OCI-LY1 (cell line): ENCODE results near the gene LRMDA.

Experiments
- H2AFZ ChIP-seq: fragments of 200-600 bp; sonication (generic), shearing (Covaris generic); 2 replicates; pipeline ENCODE4 v1.6.0; 2014; ENCODE audit warnings: antibody characterized with exemption, mild to moderate bottlenecking, low read length
- H3F3A ChIP-seq: fragments of 200-600 bp; sonication (generic), shearing (Covaris generic); 2 replicates; pipeline ENCODE4 v1.6.0; 2014; ENCODE audit warnings: mild to moderate bottlenecking, antibody characterized with exemption, low read length, moderate library complexity; ENCODE audit not compliant: insufficient read depth
- H3K27ac ChIP-seq: fragments of 200-600 bp; sonication (generic); 2 replicates; pipeline ENCODE4 v1.5.1; 2014; ENCODE audit warnings: low read length, mixed run types, mild to moderate bottlenecking, low read depth; ENCODE audit not compliant: poor library complexity, severe bottlenecking
- H3K27me3 ChIP-seq: fragments of 200-600 bp; sonication (generic); 2 replicates; pipeline ENCODE4 v1.6.0; 2014; ENCODE audit warnings: antibody characterized with exemption, mild to moderate bottlenecking, low read length, moderate library complexity; ENCODE audit not compliant: insufficient read depth
- H3K36me3 ChIP-seq: fragments of 200-600 bp; sonication (generic); 2 replicates; pipeline ENCODE4 v1.6.1; 2014; ENCODE audit warnings: mild to moderate bottlenecking, antibody characterized with exemption, low read length, moderate library complexity, mixed read lengths; ENCODE audit not compliant: insufficient read depth
- H3K4me1 ChIP-seq: fragments of 200-600 bp; sonication (generic); 2 replicates; pipeline ENCODE4 v1.5.1; 2014; ENCODE audit warnings: mild to moderate bottlenecking, low read length, moderate library complexity; ENCODE audit not compliant: insufficient read depth, severe bottlenecking
- H3K4me2 ChIP-seq: fragments of 200-600 bp; sonication (generic), shearing (Covaris generic); 2 replicates; pipeline ENCODE4 v1.6.1; 2014; ENCODE audit warnings: low read length
- H3K4me3 ChIP-seq: fragments of 200-600 bp; sonication (generic); 2 replicates; pipeline ENCODE4 v1.5.1; 2014; ENCODE audit warnings: low read length, low read depth, mild to moderate bottlenecking, mixed read lengths; ENCODE audit not compliant: poor library complexity, severe bottlenecking
- H3K79me2 ChIP-seq: fragments of 200-600 bp; shearing (Covaris generic); 2 replicates; pipeline ENCODE4 v1.6.1; 2016; ENCODE audit warnings: mixed run types, low read length, mixed read lengths; ENCODE audit not compliant: insufficient read depth
- H3K9ac ChIP-seq: fragments of 200-600 bp; sonication (generic), shearing (Covaris generic); 2 replicates; pipeline ENCODE4 v1.6.1; 2014; ENCODE audit warnings: mild to moderate bottlenecking, low read length, mixed read lengths
- H3K9me2 ChIP-seq: fragments of 200-600 bp; sonication (generic), shearing (Covaris generic); 2 replicates; pipeline ENCODE4 v1.6.1; 2014; ENCODE audit warnings: low read depth, mild to moderate bottlenecking, low read length, mixed read lengths
- H3K9me3 ChIP-seq: fragments of 200-600 bp; shearing (Covaris generic); 2 replicates; pipeline ENCODE4 v1.6.1; 2014; ENCODE audit warnings: low read length, mixed read lengths
- H4K20me1 ChIP-seq: fragments of 200-600 bp; sonication (generic), shearing (Covaris generic); 2 replicates; pipeline ENCODE4 v1.6.0; 2016; ENCODE audit warnings: mild to moderate bottlenecking, low read length; ENCODE audit not compliant: insufficient read depth
- EZH2 ChIP-seq: fragments of 200-600 bp; sonication (generic), shearing (Covaris generic); IDR thresholded peaks from 2 replicates; pipeline ENCODE4 v1.8.0; 2017; ENCODE audit warnings: borderline replicate concordance, mixed run types, mild to moderate bottlenecking, antibody characterized with exemption, low read length, moderate library complexity, mixed read lengths
- TF ChIP-seq, protein P1 (sequence below): fragments of 200-600 bp; sonication (generic), shearing (Covaris generic); IDR thresholded peaks from 2 replicates; pipeline ENCODE4 v1.5.1; 2017; ENCODE audit warnings: mild to moderate bottlenecking, antibody characterized with exemption, low read length, moderate library complexity, mixed read lengths

The LRMDA gene

DNA sequence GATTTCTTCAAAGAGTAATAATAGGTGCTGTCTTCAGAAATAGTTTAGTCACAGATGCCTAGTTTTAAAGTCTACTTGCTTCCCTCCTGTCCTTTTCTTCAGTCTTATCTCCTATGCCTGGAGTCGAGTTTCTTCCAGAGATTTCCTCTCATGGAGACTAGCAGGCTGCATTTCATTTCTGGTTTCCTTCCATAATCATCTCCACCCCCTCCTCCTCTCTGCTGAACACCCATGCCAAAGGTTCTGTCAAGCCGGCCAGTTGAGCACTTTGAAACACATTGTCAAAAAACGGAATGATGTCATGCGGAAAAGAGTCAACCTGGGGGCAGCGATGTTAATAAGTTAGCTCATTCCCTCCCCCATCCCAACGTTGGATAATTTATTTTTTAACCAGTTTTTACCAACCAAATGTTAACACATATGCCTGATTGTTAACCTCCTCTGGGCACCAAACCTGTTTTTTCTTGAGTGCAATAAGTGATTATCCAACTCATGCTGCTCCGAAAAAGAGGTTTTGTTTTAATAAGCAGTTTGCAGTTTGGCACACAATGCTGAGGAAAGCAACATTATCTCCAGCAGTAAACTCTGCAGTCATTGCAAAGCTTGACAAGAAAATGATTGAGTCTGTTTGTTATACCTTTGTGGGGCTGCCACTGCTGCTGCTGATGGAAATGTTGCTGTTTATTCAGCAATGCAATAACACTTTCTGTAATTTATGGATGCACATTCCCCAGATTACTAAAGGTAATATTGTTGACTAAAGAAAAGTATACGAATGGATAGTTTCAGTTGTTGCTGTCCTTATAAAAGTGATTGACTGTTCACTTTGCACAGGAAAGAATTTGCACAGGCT is 161.6 kb downstream of the LRMDA start:
- no peaks in the 10 kb centered on the region for H3F3A ChIP-seq
- H3K4me3 ChIP-seq, result no peak overlapping the region
- TF ChIP-seq, protein P1, sequence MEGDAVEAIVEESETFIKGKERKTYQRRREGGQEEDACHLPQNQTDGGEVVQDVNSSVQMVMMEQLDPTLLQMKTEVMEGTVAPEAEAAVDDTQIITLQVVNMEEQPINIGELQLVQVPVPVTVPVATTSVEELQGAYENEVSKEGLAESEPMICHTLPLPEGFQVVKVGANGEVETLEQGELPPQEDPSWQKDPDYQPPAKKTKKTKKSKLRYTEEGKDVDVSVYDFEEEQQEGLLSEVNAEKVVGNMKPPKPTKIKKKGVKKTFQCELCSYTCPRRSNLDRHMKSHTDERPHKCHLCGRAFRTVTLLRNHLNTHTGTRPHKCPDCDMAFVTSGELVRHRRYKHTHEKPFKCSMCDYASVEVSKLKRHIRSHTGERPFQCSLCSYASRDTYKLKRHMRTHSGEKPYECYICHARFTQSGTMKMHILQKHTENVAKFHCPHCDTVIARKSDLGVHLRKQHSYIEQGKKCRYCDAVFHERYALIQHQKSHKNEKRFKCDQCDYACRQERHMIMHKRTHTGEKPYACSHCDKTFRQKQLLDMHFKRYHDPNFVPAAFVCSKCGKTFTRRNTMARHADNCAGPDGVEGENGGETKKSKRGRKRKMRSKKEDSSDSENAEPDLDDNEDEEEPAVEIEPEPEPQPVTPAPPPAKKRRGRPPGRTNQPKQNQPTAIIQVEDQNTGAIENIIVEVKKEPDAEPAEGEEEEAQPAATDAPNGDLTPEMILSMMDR, result no peak
- no peak for TF ChIP-seq EZH2
- no peak overlapping the region for H2AFZ ChIP-seq
- H3K9me2 ChIP-seq, result no peaks in the 10 kb centered on the region
- no peaks in the 10 kb centered on the region for H3K27me3 ChIP-seq
- no peak overlapping the region for H3K4me2 ChIP-seq
- H3K79me2 ChIP-seq, result no peaks in the 10 kb centered on the region
- no peaks in the 10 kb centered on the region for H3K36me3 ChIP-seq
- no peak overlapping the region for H3K9ac ChIP-seq
- H4K20me1 ChIP-seq, result no peaks in the 10 kb centered on the region
- no peak overlapping the region for H3K27ac ChIP-seq
- no peaks in the 10 kb centered on the region for H3K9me3 ChIP-seq
- no peaks in the 10 kb centered on the region for H3K4me1 ChIP-seq

- no peak overlapping the region for H3K4me2 ChIP-seq
- no peak overlapping the region for H3K27ac ChIP-seq
- no peaks in the 10 kb centered on the region for H3K27me3 ChIP-seq
- H3K9ac ChIP-seq, result no peak overlapping the region
- no peaks in the 10 kb centered on the region for H3K36me3 ChIP-seq
- no peak overlapping the region for H2AFZ ChIP-seq
- H3F3A ChIP-seq, result no peaks in the 10 kb centered on the region
- TF ChIP-seq, protein P1, result no peak; the same call in 1 of the 2 replicates
- no peak for TF ChIP-seq EZH2
- no peaks in the 10 kb centered on the region for H3K4me1 ChIP-seq
- H3K79me2 ChIP-seq, result no peaks in the 10 kb centered on the region
- H4K20me1 ChIP-seq, result no peaks in the 10 kb centered on the region
- H3K9me2 ChIP-seq, result no peaks in the 10 kb centered on the region
- no peaks in the 10 kb centered on the region for H3K9me3 ChIP-seq
- H3K4me3 ChIP-seq, result no peak overlapping the region
Measured at GRCh38 chr10:75593692-75594556, 162.5 kb downstream of the LRMDA start.

- no peaks in the 10 kb centered on the region for H3F3A ChIP-seq
- H3K36me3 ChIP-seq, result no peaks in the 10 kb centered on the region
- no peaks in the 10 kb centered on the region for H3K9me3 ChIP-seq
- no peak overlapping the region for H2AFZ ChIP-seq
- H4K20me1 ChIP-seq, result no peaks in the 10 kb centered on the region
- TF ChIP-seq, protein P1, result no peak
- no peak for TF ChIP-seq EZH2
- H3K9ac ChIP-seq, result no peak overlapping the region
- no peaks in the 10 kb centered on the region for H3K79me2 ChIP-seq
- H3K4me2 ChIP-seq, result no peak overlapping the region
- no peaks in the 10 kb centered on the region for H3K4me1 ChIP-seq
- H3K27me3 ChIP-seq, result no peaks in the 10 kb centered on the region
- H3K9me2 ChIP-seq, result no peaks in the 10 kb centered on the region
- no peak overlapping the region for H3K4me3 ChIP-seq
- no peak overlapping the region for H3K27ac ChIP-seq
Measured at GRCh38 chr10:75596930-75597620, 165.7 kb downstream of the LRMDA start.
